ENCODE measurements around the gene ORMDL1.

The ORMDL1 gene
- long read RNA-seq, donor 1, transcript ORMDL1-201 (3 exons, 2,692 nt), result major isoform, 36 of 83 reads
- long read RNA-seq, donor 1, transcript ORMDL1-202 (5 exons, 1,137 nt), result minor isoform, 7 of 83 reads
- long read RNA-seq, donor 1, transcript ORMDL1-203 (4 exons, 2,009 nt), result minor isoform, 23 of 83 reads
- long read RNA-seq, donor 1, partial matches to known transcripts, result 14 of 83 reads
- long read RNA-seq, donor 1, other reads (novel, unspliced or antisense), result 0 of 83 reads
- long read RNA-seq, donor 2, transcript ORMDL1-201 (3 exons, 2,692 nt), result minor isoform, 6 of 32 reads
- long read RNA-seq, donor 2, transcript ORMDL1-203 (4 exons, 2,009 nt), result major isoform, 21 of 32 reads
- long read RNA-seq, donor 2, partial matches to known transcripts, result 0 of 32 reads
- long read RNA-seq, donor 2, other reads (novel, unspliced or antisense), result 0 of 32 reads
- long read RNA-seq, donor 3, transcript ORMDL1-201 (3 exons, 2,692 nt), result major isoform, 13 of 26 reads
- long read RNA-seq, donor 3, transcript ORMDL1-203 (4 exons, 2,009 nt), result minor isoform, 9 of 26 reads
- long read RNA-seq, donor 3, partial matches to known transcripts, result 0 of 26 reads
- long read RNA-seq, donor 3, other reads (novel, unspliced or antisense), result 0 of 26 reads
- long read RNA-seq, donor 4, transcript ORMDL1-203 (4 exons, 2,009 nt), result minor isoform, 19 of 100 reads
- long read RNA-seq, donor 4, transcript ORMDL1-201 (3 exons, 2,692 nt), result major isoform, 24 of 100 reads
- long read RNA-seq, donor 4, partial matches to known transcripts, result 52 of 100 reads
- long read RNA-seq, donor 4, other reads (novel, unspliced or antisense), result 0 of 100 reads
- long read RNA-seq, donor 5, transcript ORMDL1-203 (4 exons, 2,009 nt), result major isoform, 31 of 57 reads
- long read RNA-seq, donor 5, transcript ORMDL1-202 (5 exons, 1,137 nt), result minor isoform, 5 of 57 reads
- long read RNA-seq, donor 5, transcript ORMDL1-201 (3 exons, 2,692 nt), result minor isoform, 19 of 57 reads
- long read RNA-seq, donor 5, partial matches to known transcripts, result 0 of 57 reads
- long read RNA-seq, donor 5, other reads (novel, unspliced or antisense), result 0 of 57 reads
- long read RNA-seq, donor 6, transcript ORMDL1-201 (3 exons, 2,692 nt), result minor isoform, 13 of 51 reads
- long read RNA-seq, donor 6, transcript ORMDL1-203 (4 exons, 2,009 nt), result major isoform, 20 of 51 reads
- long read RNA-seq, donor 6, partial matches to known transcripts, result 17 of 51 reads
- long read RNA-seq, donor 6, other reads (novel, unspliced or antisense), result 0 of 51 reads
- long read RNA-seq, donor 7, transcript ORMDL1-201 (3 exons, 2,692 nt), result minor isoform, 29 of 68 reads
- long read RNA-seq, donor 7, transcript ORMDL1-202 (5 exons, 1,137 nt), result minor isoform, 7 of 68 reads
- long read RNA-seq, donor 7, transcript ORMDL1-203 (4 exons, 2,009 nt), result major isoform, 32 of 68 reads
- long read RNA-seq, donor 7, partial matches to known transcripts, result 0 of 68 reads
- long read RNA-seq, donor 7, other reads (novel, unspliced or antisense), result 0 of 68 reads
- long read RNA-seq, donor 8, transcript ORMDL1-201 (3 exons, 2,692 nt), result major isoform, 39 of 65 reads
- long read RNA-seq, donor 8, transcript ORMDL1-203 (4 exons, 2,009 nt), result minor isoform, 16 of 65 reads
- long read RNA-seq, donor 8, partial matches to known transcripts, result 7 of 65 reads
- long read RNA-seq, donor 8, other reads (novel, unspliced or antisense), result 0 of 65 reads

- peak; percentile 100 for DNase-seq
These were observed at the start of gene ORMDL1, which contains the start of gene PMS1 for GRCh38 chr2:189783927-189784867. TSS of gene ORMDL1 (minus strand) at chr2:189784339. CDS start at chr2:189782595, 1,744 bp downstream. TSS of gene PMS1 (plus strand) at chr2:189784450. CDS start at chr2:189791810, 7,360 bp downstream.

GRCh38 chr2:189830510-189830909, 46.4 kb upstream of the ORMDL1 start:
- no peak for DNase-seq

GRCh38 chr2:189829102-189829833, 45.1 kb upstream of the ORMDL1 start:
- DNase-seq, result peak; percentile 4

- no peak for DNase-seq
These were observed 41.9 kb upstream of the ORMDL1 start for GRCh38 chr2:189826039-189826438.

- DNase-seq, result no peak
These were observed 40.7 kb upstream of the ORMDL1 start for GRCh38 chr2:189824694-189825396.

GRCh38 chr2:189821953-189822748, 38.0 kb upstream of the ORMDL1 start:
- DNase-seq, result no peak

GRCh38 chr2:189819297-189819704, 35.2 kb upstream of the ORMDL1 start:
- DNase-seq, result no peak

- DNase-seq, result no peak
These were observed 34.3 kb upstream of the ORMDL1 start for GRCh38 chr2:189818249-189819038.

- no peak for DNase-seq
These were observed 19.3 kb upstream of the ORMDL1 start for GRCh38 chr2:189803431-189803830.

- DNase-seq, result no peak
These were observed 18.3 kb upstream of the ORMDL1 start for GRCh38 chr2:189802396-189802912.

- DNase-seq, result no peak
These were observed 15.4 kb upstream of the ORMDL1 start for GRCh38 chr2:189799531-189799930.

- DNase-seq, result no peak
These were observed 14.8 kb upstream of the ORMDL1 start for GRCh38 chr2:189799030-189799331.

GRCh38 chr2:189798312-189799029, 14.3 kb upstream of the ORMDL1 start:
- no peak for DNase-seq

GRCh38 chr2:189797902-189798301, 13.8 kb upstream of the ORMDL1 start:
- DNase-seq, result no peak

GRCh38 chr2:189794310-189794709, 10.2 kb upstream of the ORMDL1 start:
- DNase-seq, result no peak

- DNase-seq, result no peak
These were observed 7.4 kb upstream of the ORMDL1 start for GRCh38 chr2:189791338-189792042.

Measured in right kidney (tissue), 9 donors.